PFSK-1 (cell line): ENCODE results near the gene CACNB2.

Experiments
- TAF1 ChIP-seq: IDR thresholded peaks from 2 replicates; pipeline ENCODE4 v1.6.1; 2012; ENCODE audit warnings: low read length, control low read depth, borderline replicate concordance; ENCODE audit not compliant: insufficient read depth
- TF ChIP-seq, protein P1 (sequence below), 2 experiments: IDR thresholded peaks; 2 replicates each; pipeline versions ENCODE4 v1.6.1 to v1.8.0; 2011 to 2012; ENCODE audit warnings: low read depth in 2 of 2, low read length in 2 of 2, control low read depth in 1 of 2, inconsistent platforms in 1 of 2, mild to moderate bottlenecking in 1 of 2, moderate library complexity in 1 of 2; ENCODE audit not compliant: insufficient read depth in 1 of 2

DNA sequence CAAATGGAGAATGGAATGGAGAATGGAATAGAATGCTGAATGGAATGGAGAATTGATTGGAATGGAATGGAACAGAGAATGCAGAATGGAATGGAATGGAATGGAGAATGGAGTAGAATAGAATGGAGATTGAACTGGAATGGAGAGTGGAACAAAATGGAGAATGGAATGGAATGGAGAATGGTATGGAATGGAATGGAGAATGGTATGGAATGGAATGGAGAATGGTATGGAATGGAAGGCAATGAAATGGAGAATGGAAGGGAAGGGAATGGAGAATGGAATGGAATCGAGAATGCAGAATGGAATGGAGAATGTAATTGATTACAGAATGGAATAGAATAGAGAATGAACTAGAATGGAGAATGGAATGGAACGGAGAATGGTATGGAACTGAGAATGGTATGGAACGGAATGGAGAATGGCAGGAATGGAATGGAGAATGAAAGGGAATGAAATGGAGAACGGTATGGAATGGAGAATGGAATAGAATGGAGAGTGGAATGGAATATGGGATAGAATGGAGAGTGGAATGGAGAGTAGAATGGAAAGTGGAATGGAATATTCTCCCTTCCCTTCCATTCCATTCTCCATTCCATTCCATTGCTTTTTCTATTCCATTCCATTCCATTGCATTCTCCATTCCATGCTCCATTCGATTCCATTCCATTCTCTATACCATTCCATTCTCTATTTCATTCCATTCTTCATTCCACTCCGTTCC is 422.9 kb downstream of the CACNB2 start:
- no peak for TF ChIP-seq TAF1
- TF ChIP-seq, protein P1, sequence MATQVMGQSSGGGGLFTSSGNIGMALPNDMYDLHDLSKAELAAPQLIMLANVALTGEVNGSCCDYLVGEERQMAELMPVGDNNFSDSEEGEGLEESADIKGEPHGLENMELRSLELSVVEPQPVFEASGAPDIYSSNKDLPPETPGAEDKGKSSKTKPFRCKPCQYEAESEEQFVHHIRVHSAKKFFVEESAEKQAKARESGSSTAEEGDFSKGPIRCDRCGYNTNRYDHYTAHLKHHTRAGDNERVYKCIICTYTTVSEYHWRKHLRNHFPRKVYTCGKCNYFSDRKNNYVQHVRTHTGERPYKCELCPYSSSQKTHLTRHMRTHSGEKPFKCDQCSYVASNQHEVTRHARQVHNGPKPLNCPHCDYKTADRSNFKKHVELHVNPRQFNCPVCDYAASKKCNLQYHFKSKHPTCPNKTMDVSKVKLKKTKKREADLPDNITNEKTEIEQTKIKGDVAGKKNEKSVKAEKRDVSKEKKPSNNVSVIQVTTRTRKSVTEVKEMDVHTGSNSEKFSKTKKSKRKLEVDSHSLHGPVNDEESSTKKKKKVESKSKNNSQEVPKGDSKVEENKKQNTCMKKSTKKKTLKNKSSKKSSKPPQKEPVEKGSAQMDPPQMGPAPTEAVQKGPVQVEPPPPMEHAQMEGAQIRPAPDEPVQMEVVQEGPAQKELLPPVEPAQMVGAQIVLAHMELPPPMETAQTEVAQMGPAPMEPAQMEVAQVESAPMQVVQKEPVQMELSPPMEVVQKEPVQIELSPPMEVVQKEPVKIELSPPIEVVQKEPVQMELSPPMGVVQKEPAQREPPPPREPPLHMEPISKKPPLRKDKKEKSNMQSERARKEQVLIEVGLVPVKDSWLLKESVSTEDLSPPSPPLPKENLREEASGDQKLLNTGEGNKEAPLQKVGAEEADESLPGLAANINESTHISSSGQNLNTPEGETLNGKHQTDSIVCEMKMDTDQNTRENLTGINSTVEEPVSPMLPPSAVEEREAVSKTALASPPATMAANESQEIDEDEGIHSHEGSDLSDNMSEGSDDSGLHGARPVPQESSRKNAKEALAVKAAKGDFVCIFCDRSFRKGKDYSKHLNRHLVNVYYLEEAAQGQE (IDR thresholded peaks at IDR 0.05; ENCODE audit: insufficient read depth in 1 of 2, low read depth in 2 of 2, low read length in 2 of 2): no peak
